GM12864 (cell line): ENCODE measurements around the gene UGT1A10.

Experiments used
- DNase-seq: peaks from one replicate; pipeline ENCODE4 v3.0.0-alpha.2; 2011; ENCODE audit warnings: low read depth
- H3K4me3 ChIP-seq: 2 replicates; pipeline ENCODE4 v1.5.1; 2011; ENCODE audit warnings: mild to moderate bottlenecking, low read depth, low read length, control low read depth
- CTCF ChIP-seq: IDR thresholded peaks from 2 replicates; pipeline ENCODE4 v1.5.1; 2011; ENCODE audit warnings: low read depth, mild to moderate bottlenecking, moderate library complexity, low read length, control low read depth, inconsistent platforms; ENCODE audit errors: missing control alignments

UGT1A10 gene

GRCh38 chr2:233673896-233674295 lies 37.6 kb downstream of the UGT1A10 start:
- no peak for DNase-seq
- no peak overlapping the region for H3K4me3 ChIP-seq
- TF ChIP-seq CTCF: no peak

GRCh38 chr2:233674314-233674713 lies 38.1 kb downstream of the UGT1A10 start:
- DNase-seq: no peak
- no peak for TF ChIP-seq CTCF
- H3K4me3 ChIP-seq: no peak overlapping the region

DNA sequence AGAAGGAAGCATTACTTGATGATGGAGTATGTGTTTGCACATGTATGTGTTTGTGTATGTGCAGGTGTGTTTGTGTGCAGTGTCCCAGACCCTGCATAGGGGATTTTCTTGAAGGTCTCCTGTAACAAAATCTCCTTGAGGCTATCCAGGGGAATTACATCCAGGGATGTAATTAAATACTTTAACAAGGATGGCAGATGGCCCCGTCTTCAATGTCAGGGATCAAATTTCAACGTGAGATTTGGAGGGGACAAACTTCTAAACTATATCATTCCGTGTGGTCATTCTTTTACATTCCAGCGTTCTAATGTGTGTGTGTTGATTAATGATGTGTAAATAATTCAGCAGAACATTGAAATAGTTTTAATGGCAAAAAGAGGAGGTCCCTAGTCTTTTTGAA lies 38.7 kb downstream of the UGT1A10 start:
- H3K4me3 ChIP-seq: no peak overlapping the region
- no peak for TF ChIP-seq CTCF
- DNase-seq: no peak

GRCh38 chr2:233676046-233676445 lies 39.8 kb downstream of the UGT1A10 start:
- DNase-seq: no peak
- H3K4me3 ChIP-seq: no peak overlapping the region
- no peak for TF ChIP-seq CTCF

DNA sequence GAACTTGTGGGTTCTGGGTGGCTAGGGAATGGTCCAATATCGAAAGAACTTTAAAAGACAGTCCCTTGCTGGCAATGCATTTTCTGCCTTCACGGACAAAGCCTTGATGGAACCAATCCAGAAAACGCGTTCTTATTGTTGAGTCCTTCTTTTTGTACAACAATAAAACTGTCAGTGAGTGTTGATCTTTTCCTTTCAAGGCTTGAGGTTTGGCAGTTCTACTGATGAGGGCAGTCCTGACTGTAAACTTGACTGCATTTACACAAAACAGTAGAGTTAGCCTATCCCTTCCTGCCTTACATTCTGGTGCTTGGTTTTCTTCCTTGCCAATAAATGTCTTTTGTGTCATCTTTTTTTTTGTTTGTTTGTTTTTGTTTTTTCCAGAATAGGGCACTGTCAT lies 42.9 kb downstream of the UGT1A10 start:
- H3K4me3 ChIP-seq: no peak overlapping the region
- TF ChIP-seq CTCF: no peak
- no peak for DNase-seq

GRCh38 chr2:233680361-233681045 lies 44.3 kb downstream of the UGT1A10 start:
- no peak for DNase-seq
- TF ChIP-seq CTCF: no peak
- H3K4me3 ChIP-seq: no peak overlapping the region

GRCh38 chr2:233681521-233682099 lies 45.4 kb downstream of the UGT1A10 start, which contains the start of gene UGT1A7:
UGT1A7 (plus strand) TSS chr2:233681901; CDS start chr2:233681938, 37 bp downstream.
- DNase-seq: no peak
- TF ChIP-seq CTCF: no peak

More at GRCh38 chr2:233681521-233682099, 45.4 kb downstream of the UGT1A10 start, which contains the start of gene UGT1A7:
- H3K4me3 ChIP-seq: no peak within 1 kb of the TSS
